ENCODE measurements around the gene GPBP1. TPM values are rescaled to one million over a fixed set of nuclear protein-coding genes. Genes with fewer than 3 reads are reported as not detected.
"Not testable (repeated sequence)": the region's sequence is repeated elsewhere in the genome, so short reads cannot be mapped to it uniquely, and the experiment has no call there.

The GPBP1 gene
- total RNA-seq, 2 donors from 2014 or later: 50.5 to 58.4 TPM

GRCh38 chr5:57175551-57176309 is 1.9 kb downstream of the GPBP1 start:
- DNase-seq: no peak
- no peak for ATAC-seq
- intact Hi-C loops (cut with DNase I): loop anchor here in 1 of 2 donors (5.0 kb wide), 1 partner anchor 42 kb away; no protein-coding TSS in a partner anchor

GRCh38 chr5:57176350-57176857 is 2.5 kb downstream of the GPBP1 start:
- DNase-seq (no peak), ATAC-seq (no peak)
- intact Hi-C loops (cut with DNase I): loop anchor here in 1 of 2 donors (5.0 kb wide), 1 partner anchor 41 kb away; no protein-coding TSS in a partner anchor

- no peak for DNase-seq
- ATAC-seq: no peak
- intact Hi-C loops (cut with DNase I): loop anchor here in 1 of 2 donors (5.0 kb wide), 1 partner anchor 40 kb away; no protein-coding TSS in a partner anchor
Measured at GRCh38 chr5:57177479-57178156, 3.8 kb downstream of the GPBP1 start.

- not testable (repeated sequence) for ATAC-seq, DNase-seq
- intact Hi-C loops (cut with DNase I): loop anchor here in 1 of 2 donors (5.0 kb wide), 1 partner anchor 39 kb away; no protein-coding TSS in a partner anchor
Measured at GRCh38 chr5:57178238-57178637, 4.4 kb downstream of the GPBP1 start.

GRCh38 chr5:57179262-57180200 is 5.7 kb downstream of the GPBP1 start:
- DNase-seq (no peak), ATAC-seq (peak; percentile 28 to 31)
- intact Hi-C loops (cut with DNase I): loop anchor here in 1 of 2 donors (5.0 kb wide), 1 partner anchor 38 kb away; no protein-coding TSS in a partner anchor

- ATAC-seq (no peak), DNase-seq (no peak)
- intact Hi-C loops (cut with DNase I): no loop called here
Measured at GRCh38 chr5:57181154-57181553, 7.3 kb downstream of the GPBP1 start.

- ATAC-seq: no peak
- intact Hi-C loops (cut with DNase I): no loop called here
- DNase-seq: no peak
Measured at GRCh38 chr5:57184322-57184721, 10.5 kb downstream of the GPBP1 start.

GRCh38 chr5:57185313-57185712 is 11.5 kb downstream of the GPBP1 start:
- DNase-seq (no peak), ATAC-seq (no peak)
- intact Hi-C loops (cut with DNase I): no loop called here

GRCh38 chr5:57186194-57186593 is 12.3 kb downstream of the GPBP1 start:
- DNase-seq (no peak), ATAC-seq (no peak)
- intact Hi-C loops (cut with DNase I): no loop called here

GRCh38 chr5:57187977-57188376 is 14.1 kb downstream of the GPBP1 start:
- intact Hi-C loops (cut with DNase I); DNase-seq; ATAC-seq: not testable (repeated sequence)

GRCh38 chr5:57189515-57189914 is 15.7 kb downstream of the GPBP1 start:
- no peak for DNase-seq
- ATAC-seq: no peak
- intact Hi-C loops (cut with DNase I): no loop called here

GRCh38 chr5:57190593-57190992 is 16.7 kb downstream of the GPBP1 start:
- DNase-seq: no peak
- no peak for ATAC-seq
- intact Hi-C loops (cut with DNase I): no loop called here

GRCh38 chr5:57191163-57191562 is 17.3 kb downstream of the GPBP1 start:
- intact Hi-C loops (cut with DNase I): no loop called here
- DNase-seq (no peak), ATAC-seq (no peak)

- DNase-seq (no peak), ATAC-seq (no peak)
- intact Hi-C loops (cut with DNase I): no loop called here
Measured at GRCh38 chr5:57191986-57192385, 18.1 kb downstream of the GPBP1 start.

- ATAC-seq; intact Hi-C loops (cut with DNase I); DNase-seq: not testable (repeated sequence)
Measured at GRCh38 chr5:57192832-57193231, 19.0 kb downstream of the GPBP1 start.

- no peak for ATAC-seq
- no peak for DNase-seq
- intact Hi-C loops (cut with DNase I): no loop called here
Measured at GRCh38 chr5:57193757-57194413, 20.0 kb downstream of the GPBP1 start.

GRCh38 chr5:57194653-57195052 is 20.8 kb downstream of the GPBP1 start:
- ATAC-seq (no peak), DNase-seq (no peak)
- intact Hi-C loops (cut with DNase I): no loop called here

- DNase-seq (no peak), ATAC-seq (no peak)
- intact Hi-C loops (cut with DNase I): no loop called here
Measured at GRCh38 chr5:57195060-57195459, 21.2 kb downstream of the GPBP1 start.

GRCh38 chr5:57199866-57200265 is 26.0 kb downstream of the GPBP1 start:
- DNase-seq (no peak), ATAC-seq (no peak)
- intact Hi-C loops (cut with DNase I): no loop called here
